Activated CD8-positive, alpha-beta T cell treated with anti-CD3 and anti-CD28 coated beads for 36 hours (primary cell): ENCODE measurements around the gene ETV6. TPM values are rescaled to one million over a fixed set of nuclear protein-coding genes. Genes with fewer than 3 reads are reported as not detected.
A peak's percentile ranks its signal among the peaks of the same experiment; 100 is the strongest.

Experiments used
- ATAC-seq: fragments of 200-7000 bp; cut with Tn5 transposase; one replicate; pipeline ENCODE4 v1.10.0; 2021; ENCODE audit warnings: mild to moderate bottlenecking, moderate library complexity
- CTCF ChIA-PET: fragments of 350-600 bp; sonication (Branson Sonifier 250); formaldehyde crosslinking; loops from one replicate; lab custom pipeline; 2021; ENCODE audit warnings: antibody characterized with exemption; lab: Charles Lee
- POLR2A ChIA-PET: fragments of 350-600 bp; sonication (Branson Sonifier 250); formaldehyde crosslinking; loops from one replicate; lab custom pipeline; 2021; ENCODE audit warnings: antibody characterized with exemption; lab: Charles Lee
- DNase-seq: peaks from one replicate; pipeline ENCODE4 v3.0.0-alpha.2; 2020
- H3K27ac Mint-ChIP-seq: one replicate; pipeline ENCODE4 v1.8.0; 2021; ENCODE audit warnings: mild to moderate bottlenecking, mixed read lengths
- H3K27me3 Mint-ChIP-seq: one replicate; pipeline ENCODE4 v1.8.0; 2021; ENCODE audit warnings: mixed read lengths
- H3K36me3 Mint-ChIP-seq: one replicate; pipeline ENCODE4 v1.8.0; 2021; ENCODE audit warnings: low read depth, mixed read lengths
- H3K4me1 Mint-ChIP-seq: one replicate; pipeline ENCODE4 v1.8.0; 2021; ENCODE audit warnings: low read depth, mixed read lengths
- H3K4me3 Mint-ChIP-seq: one replicate; pipeline ENCODE4 v1.8.0; 2021; ENCODE audit warnings: mild to moderate bottlenecking, moderate library complexity, mixed read lengths
- H3K9me3 Mint-ChIP-seq: one replicate; pipeline ENCODE4 v1.8.0; 2021; ENCODE audit warnings: mixed read lengths
- CTCF ChIP-seq: fragments of 200-600 bp; IDR thresholded peaks from one replicate; pipeline ENCODE4 v1.8.0; 2022; ENCODE audit warnings: antibody characterized with exemption, mild to moderate bottlenecking
- intact Hi-C: fragments of 100-400 bp; cut with micrococcal nuclease; formaldehyde crosslinking; loops from one replicate; pipeline ENCODE4 v1.10.0; 2022
- total RNA-seq, 2 experiments: library from RNA; stranded (reverse); gene quantifications; one replicate each; pipeline ENCODE4 v1.2.3, GENCODE V29; 2021

The ETV6 gene
- total RNA-seq, 2 experiments from 2014 or later = 20.5 to 22.7 TPM

- H3K4me3 Mint-ChIP-seq = peak overlapping the region; percentile 41
- peak; percentile 91 for DNase-seq
- TF ChIP-seq CTCF = no peak
- intact Hi-C loops = loop anchor here (5.0 kb wide), 3 partner anchors 34 to 241 kb away; no protein-coding TSS in a partner anchor
- ChIA-PET POLR2A (interaction anchor here (0.6 to 2.0 kb wide), 8 partner anchors 9 to 249 kb away, joined by 3 to 7 read pairs (median 4); no protein-coding TSS in a partner anchor), CTCF (interaction anchor here (0.7 to 1.7 kb wide), 7 partner anchors 8 to 562 kb away, joined by 3 to 6 read pairs (median 3); no protein-coding TSS in a partner anchor)
- H3K9me3 Mint-ChIP-seq = no peaks in the 10 kb centered on the region
- peaks cover 4% of the 10 kb centered on the region for H3K36me3 Mint-ChIP-seq
- H3K4me1 Mint-ChIP-seq = peaks cover 93% of the 10 kb centered on the region
- ATAC-seq = peak; percentile 96
- peak overlapping the region; percentile 85 for H3K27ac Mint-ChIP-seq
- no peaks in the 10 kb centered on the region for H3K27me3 Mint-ChIP-seq
These were observed 116.6 kb downstream of the ETV6 start for GRCh38 chr12:11765817-11766794.

DNA sequence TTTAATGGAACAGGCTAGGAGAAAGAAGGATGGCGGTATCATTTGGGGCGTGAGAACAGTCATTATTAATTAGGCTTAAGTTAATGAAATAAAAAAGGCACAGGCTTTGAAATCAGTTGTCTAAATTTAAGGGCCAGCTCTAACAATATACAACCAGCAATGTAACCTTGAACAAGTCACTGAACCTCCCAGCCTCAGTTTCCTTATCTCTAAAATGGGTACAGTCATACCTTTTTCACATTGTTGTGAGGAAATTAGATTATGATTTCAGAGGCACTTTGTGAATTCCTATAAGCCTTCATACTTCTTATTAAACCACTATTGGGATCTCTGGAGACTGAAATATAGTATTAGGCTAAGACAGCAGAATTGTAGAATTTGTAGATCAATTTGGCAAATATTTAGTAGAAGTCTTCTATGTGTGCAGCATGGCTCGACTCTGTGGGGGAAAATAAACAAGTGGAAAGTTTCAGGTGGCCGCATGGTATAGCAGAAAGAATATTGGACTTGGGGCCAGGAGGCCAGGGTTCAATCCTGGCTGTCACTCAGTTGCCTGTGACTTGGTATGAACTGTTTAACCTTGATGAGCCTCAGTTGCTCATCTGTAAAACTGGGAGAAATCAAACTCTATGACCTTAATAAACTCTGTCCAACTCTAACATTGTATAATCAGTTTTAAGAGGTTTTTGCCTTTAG lies 117.7 kb downstream of the ETV6 start:
- intact Hi-C loops = loop anchor here (5.0 kb wide), 3 partner anchors 35 to 240 kb away; no protein-coding TSS in a partner anchor
- POLR2A ChIA-PET = interaction anchor here (0.5 to 1.7 kb wide), 4 partner anchors 12 to 1906 kb away, joined by 3 to 6 read pairs (median 5); no protein-coding TSS in a partner anchor

DNA sequence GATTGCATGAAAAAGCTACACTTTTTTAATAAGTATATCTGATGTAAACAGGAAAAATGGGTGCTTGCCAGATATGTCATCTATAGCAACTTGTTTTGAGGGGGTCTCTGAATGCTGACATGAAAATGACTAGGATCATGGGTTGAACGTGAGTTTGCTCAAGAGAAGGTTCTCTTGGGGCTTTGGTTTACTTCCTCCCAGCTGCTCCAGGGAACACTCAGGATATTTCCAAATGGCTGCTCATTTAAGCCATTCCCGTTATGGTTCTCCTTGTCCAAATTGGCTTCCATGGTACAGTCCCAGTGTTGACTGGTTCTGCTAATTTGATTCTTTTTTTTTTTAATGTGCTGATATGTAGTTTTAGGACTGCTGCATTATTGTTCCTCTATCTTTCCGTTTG lies 118.3 kb downstream of the ETV6 start:
- ChIA-PET POLR2A (interaction anchor here (0.5 kb wide), 1 partner anchor 1907 kb away, joined by 3 read pairs; no protein-coding TSS in a partner anchor), CTCF (no interaction called here)
- no peak overlapping the region for H3K4me3 Mint-ChIP-seq
- H3K27ac Mint-ChIP-seq = no peak overlapping the region
- no peak for TF ChIP-seq CTCF
- intact Hi-C loops = loop anchor here (5.0 kb wide), 3 partner anchors 35 to 240 kb away; no protein-coding TSS in a partner anchor
- DNase-seq = no peak
- peaks cover 92% of the 10 kb centered on the region for H3K4me1 Mint-ChIP-seq
- no peaks in the 10 kb centered on the region for H3K9me3 Mint-ChIP-seq
- no peak for ATAC-seq
- H3K36me3 Mint-ChIP-seq = peaks cover 14% of the 10 kb centered on the region
- H3K27me3 Mint-ChIP-seq = no peaks in the 10 kb centered on the region

More for the DNA sequence above, 117.7 kb downstream of the ETV6 start:
- H3K27me3 Mint-ChIP-seq = no peaks in the 10 kb centered on the region
- CTCF ChIA-PET = interaction anchor here (1.2 to 1.3 kb wide), 2 partner anchors 7 to 135 kb away, joined by 3 to 5 read pairs; no protein-coding TSS in a partner anchor
- DNase-seq = no peak
- no peaks in the 10 kb centered on the region for H3K9me3 Mint-ChIP-seq
- peak overlapping the region; percentile 41 for H3K4me3 Mint-ChIP-seq
- ATAC-seq = no peak
- peaks cover 9% of the 10 kb centered on the region for H3K36me3 Mint-ChIP-seq
- H3K27ac Mint-ChIP-seq = peak overlapping the region; percentile 85
- no peak for TF ChIP-seq CTCF
- peaks cover 94% of the 10 kb centered on the region for H3K4me1 Mint-ChIP-seq

- no peak for TF ChIP-seq CTCF
- ATAC-seq (no peak), DNase-seq (no peak)
- ChIA-PET CTCF (no interaction called here), POLR2A (interaction anchor here (1.6 kb wide), 1 partner anchor 119 kb away, joined by 4 read pairs; the partner anchor contains the start of gene ETV6)
- Mint-ChIP-seq H3K4me1 (peaks cover 87% of the 10 kb centered on the region), H3K4me3 (no peak overlapping the region), H3K27me3 (no peaks in the 10 kb centered on the region), H3K9me3 (no peaks in the 10 kb centered on the region), H3K36me3 (peaks cover 13% of the 10 kb centered on the region), H3K27ac (no peak overlapping the region)
- intact Hi-C loops = loop anchor here (5.0 kb wide), 3 partner anchors 36 to 239 kb away; no protein-coding TSS in a partner anchor
These were observed 118.9 kb downstream of the ETV6 start for GRCh38 chr12:11768233-11768965.
